Tibial nerve (tissue), 4 donors: ENCODE results near the gene ZNF266. TPM values are rescaled to one million over a fixed set of nuclear protein-coding genes. Genes with fewer than 3 reads are reported as not detected.
A peak's percentile ranks its signal among the peaks of the same experiment; 100 is the strongest.

Experiments
- DNase-seq, 2 donors: peaks; one replicate each; pipeline ENCODE4 v3.0.0-alpha.2; 2019; ENCODE audit warnings: low spot score in 2 of 2
- H3K27ac ChIP-seq, 4 donors: fragments of 200-600 bp; sonication (generic) in 3 of 4; one replicate each; pipeline ENCODE4 v1.5.1; 2017 to 2019; ENCODE audit warnings: mild to moderate bottlenecking in 1 of 4
- H3K27me3 ChIP-seq, 2 donors: fragments of 200-600 bp; sonication (generic) in 1 of 2; one replicate each; pipeline versions ENCODE4 v1.5.1 to v1.6.0; 2017 to 2019
- H3K36me3 ChIP-seq, 3 donors: fragments of 200-600 bp; sonication (generic); one replicate each; pipeline ENCODE4 v1.5.1; 2018 to 2019
- H3K4me1 ChIP-seq, 4 donors: fragments of 200-600 bp; sonication (generic) in 3 of 4; one replicate each; pipeline ENCODE4 v1.5.1; 2017 to 2019
- H3K4me3 ChIP-seq, 4 donors: fragments of 200-600 bp; sonication (generic) in 3 of 4; one replicate each; pipeline ENCODE4 v1.5.1; 2017 to 2019; ENCODE audit warnings: mild to moderate bottlenecking in 1 of 4, moderate library complexity in 1 of 4
- H3K9me3 ChIP-seq, 4 donors: fragments of 200-600 bp; sonication (generic) in 3 of 4; one replicate each; pipeline ENCODE4 v1.5.1; 2017 to 2019
- EP300 ChIP-seq, 2 donors: sonication (generic); formaldehyde crosslinking; IDR thresholded peaks; one replicate each; pipeline ENCODE4 v1.6.1; 2017; ENCODE audit warnings: antibody characterized with exemption in 2 of 2, mild to moderate bottlenecking in 1 of 2
- POLR2A ChIP-seq, 2 donors: fragments of 450-650 bp; IDR thresholded peaks; one replicate each; pipeline ENCODE4 v1.6.1; 2017; ENCODE audit warnings: antibody characterized with exemption in 2 of 2, mild to moderate bottlenecking in 2 of 2, moderate library complexity in 2 of 2
- WGBS, 2 donors: methylation state at CpG; one replicate each; pipeline ENCODE4 v1.1.5; 2018; 5-methylcytosine and 5-hydroxymethylcytosine counted together
- total RNA-seq, 4 donors: library from RNA; depleted of rRNA; stranded (reverse); fragments of >200 nt; gene quantifications; one replicate each; pipeline ENCODE4 v1.1.0, GENCODE V29; 2016
- TF ChIP-seq, protein P1 (sequence below), 5 experiments: fragments of 200-600 bp in 3 of 5; fragments of 450-650 bp in 2 of 5; sonication (generic) in 3 of 5; IDR thresholded peaks; one replicate each; pipeline ENCODE4 v1.5.1; 2016 to 2019; ENCODE audit warnings: antibody characterized with exemption in 5 of 5, mild to moderate bottlenecking in 3 of 5, moderate library complexity in 2 of 5

The ZNF266 gene
- total RNA-seq, 4 donors from 2014 or later: 22.6 to 38.6 (median 30.7) TPM

- DNase-seq: no peak
- Histone ChIP-seq H3K27me3 (no peaks in the 10 kb centered on the region), H3K36me3 (peaks cover 0 to 85% (median 19%) of the 10 kb centered on the region in 3 donors), H3K9me3 (peaks cover 0 to 61% (median 0%) of the 10 kb centered on the region in 4 donors), H3K4me1 (peaks cover 0 to 15% (median 6%) of the 10 kb centered on the region in 4 donors), H3K4me3 (no peak overlapping the region), H3K27ac (no peak overlapping the region)
- TF ChIP-seq POLR2A (IDR thresholded peaks at IDR 0.05) (no peak), EP300 (IDR thresholded peaks at IDR 0.05) (no peak)
- TF ChIP-seq, protein P1, sequence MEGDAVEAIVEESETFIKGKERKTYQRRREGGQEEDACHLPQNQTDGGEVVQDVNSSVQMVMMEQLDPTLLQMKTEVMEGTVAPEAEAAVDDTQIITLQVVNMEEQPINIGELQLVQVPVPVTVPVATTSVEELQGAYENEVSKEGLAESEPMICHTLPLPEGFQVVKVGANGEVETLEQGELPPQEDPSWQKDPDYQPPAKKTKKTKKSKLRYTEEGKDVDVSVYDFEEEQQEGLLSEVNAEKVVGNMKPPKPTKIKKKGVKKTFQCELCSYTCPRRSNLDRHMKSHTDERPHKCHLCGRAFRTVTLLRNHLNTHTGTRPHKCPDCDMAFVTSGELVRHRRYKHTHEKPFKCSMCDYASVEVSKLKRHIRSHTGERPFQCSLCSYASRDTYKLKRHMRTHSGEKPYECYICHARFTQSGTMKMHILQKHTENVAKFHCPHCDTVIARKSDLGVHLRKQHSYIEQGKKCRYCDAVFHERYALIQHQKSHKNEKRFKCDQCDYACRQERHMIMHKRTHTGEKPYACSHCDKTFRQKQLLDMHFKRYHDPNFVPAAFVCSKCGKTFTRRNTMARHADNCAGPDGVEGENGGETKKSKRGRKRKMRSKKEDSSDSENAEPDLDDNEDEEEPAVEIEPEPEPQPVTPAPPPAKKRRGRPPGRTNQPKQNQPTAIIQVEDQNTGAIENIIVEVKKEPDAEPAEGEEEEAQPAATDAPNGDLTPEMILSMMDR (IDR thresholded peaks at IDR 0.05): no peak
- 100% methylated on average over 1 of the region's 1 CpG for WGBS, 2 donors
Measured at GRCh38 chr19:9430444-9430843, 4.9 kb downstream of the ZNF266 start.

- no peak for TF ChIP-seq EP300 (IDR thresholded peaks at IDR 0.05)
- TF ChIP-seq POLR2A (IDR thresholded peaks at IDR 0.05): no peak
- TF ChIP-seq, protein P1 (IDR thresholded peaks at IDR 0.05): no peak
- H3K9me3 ChIP-seq: peaks cover 0 to 86% (median 7%) of the 10 kb centered on the region in 4 donors
- WGBS, 2 donors: 66 to 77% methylated on average over 6 of the region's 6 CpGs
- no peak overlapping the region for H3K4me3 ChIP-seq
- no peak for DNase-seq
- H3K27ac ChIP-seq: no peak overlapping the region
- no peaks in the 10 kb centered on the region for H3K4me1 ChIP-seq
- no peaks in the 10 kb centered on the region for H3K27me3 ChIP-seq
- H3K36me3 ChIP-seq: peaks cover 0 to 100% (median 38%) of the 10 kb centered on the region in 3 donors
Measured at GRCh38 chr19:9427941-9428340, 7.4 kb downstream of the ZNF266 start.

- Histone ChIP-seq H3K9me3 (peaks cover 10 to 100% (median 62%) of the 10 kb centered on the region in 4 donors), H3K4me3 (no peak overlapping the region), H3K36me3 (peaks cover 18 to 82% (median 61%) of the 10 kb centered on the region in 3 donors), H3K27ac (no peak overlapping the region), H3K4me1 (no peaks in the 10 kb centered on the region), H3K27me3 (no peaks in the 10 kb centered on the region)
- DNase-seq: no peak
- WGBS, 2 donors: 97 to 99% methylated on average over 14 of the region's 14 CpGs
- TF ChIP-seq, protein P1 (IDR thresholded peaks at IDR 0.05): no peak
- TF ChIP-seq POLR2A (IDR thresholded peaks at IDR 0.05) (no peak), EP300 (IDR thresholded peaks at IDR 0.05) (no peak)
Measured at GRCh38 chr19:9413240-9413954, 22.0 kb downstream of the ZNF266 start.

DNA sequence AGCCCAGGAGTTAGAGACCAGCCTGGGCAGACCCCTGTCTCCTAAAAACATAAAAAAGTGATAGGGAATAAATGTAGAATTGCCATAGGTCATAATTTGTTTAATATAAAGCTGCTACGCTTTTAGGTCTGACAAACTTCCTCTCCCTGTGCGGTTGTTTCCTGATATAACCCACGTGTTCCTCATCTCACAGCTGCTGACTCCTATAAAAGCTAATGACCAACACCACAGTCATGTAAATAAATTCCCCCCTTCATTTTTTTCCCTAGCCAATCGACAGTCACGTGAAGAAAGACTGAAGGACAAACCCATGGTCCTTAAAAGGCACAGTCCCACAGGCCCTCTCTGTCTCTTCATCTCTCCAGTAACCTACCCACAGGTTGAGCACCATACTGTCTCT lies 27.5 kb downstream of the ZNF266 start:
- DNase-seq: no peak
- H3K4me1 ChIP-seq: no peaks in the 10 kb centered on the region
- WGBS, 2 donors: 86 to 88% methylated on average over 5 of the region's 5 CpGs
- no peak overlapping the region for H3K4me3 ChIP-seq
- peaks cover 3 to 99% (median 30%) of the 10 kb centered on the region in 4 donors for H3K9me3 ChIP-seq
- H3K27ac ChIP-seq: no peak overlapping the region
- TF ChIP-seq EP300 (IDR thresholded peaks at IDR 0.05) (no peak), POLR2A (IDR thresholded peaks at IDR 0.05) (no peak)
- TF ChIP-seq, protein P1 (IDR thresholded peaks at IDR 0.05): no peak
- H3K36me3 ChIP-seq: peaks cover 0 to 43% (median 8%) of the 10 kb centered on the region in 3 donors
- H3K27me3 ChIP-seq: no peaks in the 10 kb centered on the region

DNA sequence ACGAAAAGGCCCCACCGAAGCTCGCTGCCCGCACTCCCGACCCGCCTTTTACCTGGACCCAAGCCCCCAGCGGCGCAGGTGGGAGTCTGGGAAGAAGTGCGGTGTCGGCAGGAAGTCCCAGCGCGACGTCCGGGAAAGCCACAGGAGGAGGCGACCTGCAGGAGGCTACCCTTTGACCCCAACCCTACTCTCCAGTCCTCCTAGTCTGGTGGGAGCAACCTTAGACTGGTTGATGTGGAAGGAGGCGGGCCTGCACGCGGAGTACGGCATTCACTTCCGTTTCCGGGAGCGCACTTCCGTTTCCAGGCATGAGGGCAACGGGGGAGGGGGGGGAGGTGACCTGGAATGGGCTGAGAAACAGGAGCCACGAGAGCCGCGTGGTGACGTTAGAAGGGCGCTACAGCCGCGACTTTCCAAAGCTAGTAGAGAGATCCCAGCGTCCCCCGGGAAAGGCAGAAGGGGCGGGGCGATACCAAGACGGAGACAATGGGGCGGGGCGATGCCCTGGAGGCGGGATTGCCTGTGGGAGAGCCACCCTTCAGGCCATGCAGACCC lies 28.5 kb downstream of the ZNF266 start:
- no peaks in the 10 kb centered on the region for H3K4me1 ChIP-seq
- H3K27ac ChIP-seq: no peak overlapping the region
- peak; percentile 11 to 15 for DNase-seq
- peaks cover 0 to 33% (median 0%) of the 10 kb centered on the region in 3 donors for H3K36me3 ChIP-seq
- peaks cover 0 to 92% (median 22%) of the 10 kb centered on the region in 4 donors for H3K9me3 ChIP-seq
- WGBS, 2 donors: 2% methylated on average over 25 to 39 of the region's 39 CpGs
- H3K27me3 ChIP-seq: no peaks in the 10 kb centered on the region
- peak overlapping the region; percentile 4 to 51 (median 38) for H3K4me3 ChIP-seq
- TF ChIP-seq POLR2A (IDR thresholded peaks at IDR 0.05): no peak
- TF ChIP-seq EP300 (IDR thresholded peaks at IDR 0.05): no peak
